ENCODE data around the gene DRGX. TPM values are rescaled to one million over a fixed set of nuclear protein-coding genes. Genes with fewer than 3 reads are reported as not detected.

The DRGX gene
- total RNA-seq, 2 donors from 2014 or later: not detected

DNA sequence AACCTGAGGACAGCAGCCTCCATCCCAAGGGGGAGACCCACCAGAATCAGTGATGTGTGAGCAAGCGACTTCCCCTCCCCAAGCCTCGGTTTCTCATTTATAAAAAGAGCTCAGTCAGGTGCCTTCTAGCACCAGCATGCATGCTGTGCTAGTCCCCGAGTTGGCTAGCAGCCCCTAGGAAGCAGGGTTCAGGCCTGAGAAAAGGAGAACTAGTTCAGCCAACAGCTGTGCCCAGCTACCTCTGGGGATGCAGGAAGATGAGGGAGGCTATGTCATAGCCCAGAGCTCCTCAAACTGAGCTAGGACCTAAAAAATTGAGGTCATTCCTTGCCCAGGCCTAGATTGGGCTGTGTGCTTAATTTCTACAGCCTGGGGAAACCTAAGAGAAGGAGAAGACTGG lies 13.7 kb downstream of the DRGX start:
- no peaks in the 10 kb centered on the region for H3K9me3 ChIP-seq
- TF ChIP-seq, protein P1, sequence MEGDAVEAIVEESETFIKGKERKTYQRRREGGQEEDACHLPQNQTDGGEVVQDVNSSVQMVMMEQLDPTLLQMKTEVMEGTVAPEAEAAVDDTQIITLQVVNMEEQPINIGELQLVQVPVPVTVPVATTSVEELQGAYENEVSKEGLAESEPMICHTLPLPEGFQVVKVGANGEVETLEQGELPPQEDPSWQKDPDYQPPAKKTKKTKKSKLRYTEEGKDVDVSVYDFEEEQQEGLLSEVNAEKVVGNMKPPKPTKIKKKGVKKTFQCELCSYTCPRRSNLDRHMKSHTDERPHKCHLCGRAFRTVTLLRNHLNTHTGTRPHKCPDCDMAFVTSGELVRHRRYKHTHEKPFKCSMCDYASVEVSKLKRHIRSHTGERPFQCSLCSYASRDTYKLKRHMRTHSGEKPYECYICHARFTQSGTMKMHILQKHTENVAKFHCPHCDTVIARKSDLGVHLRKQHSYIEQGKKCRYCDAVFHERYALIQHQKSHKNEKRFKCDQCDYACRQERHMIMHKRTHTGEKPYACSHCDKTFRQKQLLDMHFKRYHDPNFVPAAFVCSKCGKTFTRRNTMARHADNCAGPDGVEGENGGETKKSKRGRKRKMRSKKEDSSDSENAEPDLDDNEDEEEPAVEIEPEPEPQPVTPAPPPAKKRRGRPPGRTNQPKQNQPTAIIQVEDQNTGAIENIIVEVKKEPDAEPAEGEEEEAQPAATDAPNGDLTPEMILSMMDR (IDR thresholded peaks at IDR 0.05): no peak
- ATAC-seq (ENCODE audit: insufficient number of reproducible peaks, low FRiP score, low read depth) (no peak), DNase-seq (ENCODE audit: low spot score) (no peak)
- no peaks in the 10 kb centered on the region for H3K27me3 ChIP-seq (replicated peaks; ENCODE audit: insufficient read depth)
- no peaks in the 10 kb centered on the region for H3K36me3 ChIP-seq
- H3K27ac ChIP-seq: no peak overlapping the region
- no peaks in the 10 kb centered on the region for H3K4me1 ChIP-seq (ENCODE audit: control insufficient read depth in 1 of 2, low read depth in 2 of 2)
- H3K4me3 ChIP-seq: no peak overlapping the region

GRCh38 chr10:49381111-49381900 lies 14.6 kb downstream of the DRGX start:
- no peak overlapping the region for H3K27ac ChIP-seq
- TF ChIP-seq, protein P1 (IDR thresholded peaks at IDR 0.05): no peak
- no peaks in the 10 kb centered on the region for H3K4me1 ChIP-seq (ENCODE audit: control insufficient read depth in 1 of 2, low read depth in 2 of 2)
- no peak for DNase-seq (ENCODE audit: low spot score)
- no peak for ATAC-seq (ENCODE audit: insufficient number of reproducible peaks, low FRiP score, low read depth)
- no peak overlapping the region for H3K4me3 ChIP-seq
- no peaks in the 10 kb centered on the region for H3K9me3 ChIP-seq
- H3K27me3 ChIP-seq (replicated peaks; ENCODE audit: insufficient read depth): no peaks in the 10 kb centered on the region
- no peaks in the 10 kb centered on the region for H3K36me3 ChIP-seq

DNA sequence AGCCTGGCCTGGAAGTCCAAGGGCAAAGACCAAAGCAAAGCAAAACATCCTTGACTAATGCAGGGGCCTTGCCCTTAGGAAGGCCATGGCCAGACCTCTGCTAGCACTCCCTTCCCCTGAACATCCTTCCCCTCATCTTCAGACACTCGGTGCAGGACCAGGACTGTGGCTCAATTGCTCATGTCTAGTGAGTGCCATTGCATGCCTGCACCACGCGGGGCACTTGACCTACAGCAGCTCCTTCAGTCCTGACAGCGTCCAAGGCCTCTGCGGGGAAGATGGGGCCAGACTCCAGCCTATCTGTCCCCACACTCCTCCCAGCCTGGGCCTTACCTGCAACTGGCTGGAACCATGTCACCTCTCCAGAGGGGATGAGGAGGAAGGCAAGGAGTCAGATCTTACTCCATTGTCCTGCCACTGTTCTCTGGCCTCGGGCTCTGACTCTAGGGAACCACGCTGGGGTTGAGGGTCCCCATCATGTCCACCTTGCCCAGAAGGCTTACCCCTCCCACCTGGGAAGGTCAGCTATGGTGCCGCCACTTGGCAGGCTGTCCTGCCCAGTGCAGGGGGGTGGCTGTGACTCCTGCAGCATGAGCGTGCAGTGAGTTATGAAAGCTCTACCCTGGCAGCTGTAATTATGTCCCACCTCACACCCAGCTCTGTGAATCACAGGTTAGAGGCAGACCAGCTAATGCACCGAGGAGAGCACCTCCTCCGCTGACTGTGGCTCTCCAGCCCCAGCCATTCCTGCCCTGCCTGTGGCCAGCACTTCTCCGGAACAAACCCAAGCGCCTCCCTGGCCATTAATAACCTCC lies 16.1 kb downstream of the DRGX start:
- H3K27ac ChIP-seq: no peak overlapping the region
- ATAC-seq (ENCODE audit: insufficient number of reproducible peaks, low FRiP score, low read depth) (no peak), DNase-seq (ENCODE audit: low spot score) (no peak)
- TF ChIP-seq, protein P1 (IDR thresholded peaks at IDR 0.05): no peak
- no peaks in the 10 kb centered on the region for H3K36me3 ChIP-seq
- H3K4me1 ChIP-seq (ENCODE audit: control insufficient read depth in 1 of 2, low read depth in 2 of 2): no peaks in the 10 kb centered on the region
- no peaks in the 10 kb centered on the region for H3K9me3 ChIP-seq
- H3K27me3 ChIP-seq (replicated peaks; ENCODE audit: insufficient read depth): no peaks in the 10 kb centered on the region
- no peak overlapping the region for H3K4me3 ChIP-seq

DNA sequence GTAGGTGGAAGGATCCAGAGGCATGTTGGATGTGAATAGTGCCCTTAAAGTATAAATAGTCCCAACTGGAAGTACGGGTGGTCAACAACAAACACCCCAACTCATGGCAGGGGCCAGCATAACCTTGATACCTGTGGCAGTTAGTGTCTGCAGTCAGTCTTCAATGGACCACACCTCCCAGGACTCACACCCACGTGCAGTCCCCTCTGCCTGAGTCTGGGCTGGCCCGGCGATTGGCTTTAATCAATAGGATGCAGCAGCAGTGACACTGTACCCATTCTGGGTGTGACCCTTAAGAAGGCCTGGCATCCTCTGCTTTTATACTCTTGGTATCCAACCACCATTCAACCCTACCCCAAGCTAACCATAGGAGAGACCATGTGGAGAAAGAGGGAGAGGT lies 18.6 kb downstream of the DRGX start:
- Histone ChIP-seq H3K36me3 (no peaks in the 10 kb centered on the region), H3K27me3 (replicated peaks; ENCODE audit: insufficient read depth) (no peaks in the 10 kb centered on the region), H3K9me3 (no peaks in the 10 kb centered on the region), H3K4me1 (ENCODE audit: control insufficient read depth in 1 of 2, low read depth in 2 of 2) (no peaks in the 10 kb centered on the region), H3K27ac (no peak overlapping the region), H3K4me3 (no peak overlapping the region)
- TF ChIP-seq, protein P1 (IDR thresholded peaks at IDR 0.05): no peak
- DNase-seq (ENCODE audit: low spot score) (no peak), ATAC-seq (ENCODE audit: insufficient number of reproducible peaks, low FRiP score, low read depth) (no peak)

- H3K27ac ChIP-seq: no peak overlapping the region
- TF ChIP-seq, protein P1 (IDR thresholded peaks at IDR 0.05): no peak
- no peaks in the 10 kb centered on the region for H3K27me3 ChIP-seq (replicated peaks; ENCODE audit: insufficient read depth)
- H3K4me1 ChIP-seq (ENCODE audit: control insufficient read depth in 1 of 2, low read depth in 2 of 2): no peaks in the 10 kb centered on the region
- ATAC-seq (ENCODE audit: insufficient number of reproducible peaks, low FRiP score, low read depth) (no peak), DNase-seq (ENCODE audit: low spot score) (no peak)
- H3K4me3 ChIP-seq: no peak overlapping the region
- H3K36me3 ChIP-seq: no peaks in the 10 kb centered on the region
- H3K9me3 ChIP-seq: no peaks in the 10 kb centered on the region
Observed at GRCh38 chr10:49375611-49376010, 20.3 kb downstream of the DRGX start.

All from thoracic aorta (tissue), 2 donors.